Endodermal cell (in vitro differentiated cells): ENCODE measurements around the gene PHIP. TPM values are rescaled to one million over a fixed set of nuclear protein-coding genes. Genes with fewer than 3 reads are reported as not detected.

ENCODE experiments used
- DNase-seq: peaks from one replicate; pipeline ENCODE4 v3.0.0-alpha.2; 2017
- H3K27ac ChIP-seq: 2 replicates; pipeline ENCODE4 v1.5.1; 2013; ENCODE audit warnings: mild to moderate bottlenecking, low read depth, low read length, moderate library complexity
- H3K27me3 ChIP-seq: 2 replicates; pipeline ENCODE4 v1.6.1; 2013; ENCODE audit warnings: mild to moderate bottlenecking, low read length, moderate library complexity; ENCODE audit not compliant: insufficient read depth, control insufficient read depth, poor library complexity, severe bottlenecking
- H3K36me3 ChIP-seq: 2 replicates; pipeline ENCODE4 v1.7.0; 2013; ENCODE audit warnings: mild to moderate bottlenecking, low read length, moderate library complexity; ENCODE audit not compliant: control insufficient read depth, insufficient read depth
- H3K4me1 ChIP-seq: one replicate; pipeline ENCODE4 v1.7.0; 2013; ENCODE audit warnings: low read length; ENCODE audit not compliant: control insufficient read depth, insufficient read depth
- H3K4me3 ChIP-seq: 2 replicates; pipeline ENCODE4 v1.5.1; 2013; ENCODE audit warnings: mild to moderate bottlenecking, low read length, moderate library complexity
- H3K9ac ChIP-seq: 2 replicates; pipeline ENCODE4 v1.6.1; 2013; ENCODE audit warnings: mild to moderate bottlenecking, low read length, moderate library complexity; ENCODE audit not compliant: poor library complexity, severe bottlenecking; ENCODE audit errors: extremely low read depth
- H3K9me3 ChIP-seq: 2 replicates; pipeline ENCODE4 v1.6.1; 2013; ENCODE audit warnings: mild to moderate bottlenecking, low read length, moderate library complexity; ENCODE audit not compliant: control insufficient read depth
- H3K27ac Mint-ChIP-seq: 2 replicates; pipeline ENCODE4 v1.8.0; 2020; ENCODE audit warnings: mixed read lengths
- H3K27me3 Mint-ChIP-seq: 2 replicates; pipeline ENCODE4 v1.8.0; 2021; ENCODE audit warnings: mild to moderate bottlenecking, mixed read lengths; ENCODE audit not compliant: insufficient read depth
- H3K36me3 Mint-ChIP-seq: 2 replicates; pipeline ENCODE4 v1.8.0; 2020; ENCODE audit warnings: low read depth, mixed read lengths
- H3K4me1 Mint-ChIP-seq: 2 replicates; pipeline ENCODE4 v1.8.0; 2020; ENCODE audit warnings: mixed read lengths
- H3K4me3 Mint-ChIP-seq: 2 replicates; pipeline ENCODE4 v1.8.0; 2020; ENCODE audit warnings: mild to moderate bottlenecking, moderate library complexity, mixed read lengths
- H3K9me3 Mint-ChIP-seq: 2 replicates; pipeline ENCODE4 v1.8.0; 2020; ENCODE audit warnings: mild to moderate bottlenecking, mixed read lengths
- CTCF ChIP-seq: fragments of 200-600 bp; sonication (generic); conservative IDR thresholded peaks from 2 replicates; pipeline ENCODE4 v1.5.0; 2021; ENCODE audit warnings: antibody characterized with exemption, mild to moderate bottlenecking
- WGBS, 2 experiments: methylation state at CpG; one replicate each; pipeline versions ENCODE4 v1.1.5 to v1.1.7; 2013; ENCODE audit warnings: missing lambda C conversion rate in 2 of 2, mixed read lengths in 1 of 2; ENCODE audit not compliant: insufficient coverage in 1 of 2, insufficient read length in 1 of 2; 5-methylcytosine and 5-hydroxymethylcytosine counted together
- total RNA-seq, 2 donors: library from RNA; stranded (reverse); fragmentation: NEBNext Ultra II Directional in 1 of 2; extraction: Animal tissue kit (Norgen Biotek cat#: 25700) in 1 of 2; gene quantifications; 2 replicates in 1 of 2; 3 replicates in 1 of 2; pipeline ENCODE4 v1.2.1, GENCODE V29; 2021

PHIP gene
- total RNA-seq, 2 donors from 2014 or later: 49.8 to 59.7 TPM

- H3K4me3 Mint-ChIP-seq: no peak overlapping the region
- no peaks in the 10 kb centered on the region for H3K4me1 Mint-ChIP-seq
- Histone ChIP-seq H3K4me3 (no peak overlapping the region), H3K27ac (no peak overlapping the region), H3K36me3 (peaks cover 87% of the 10 kb centered on the region), H3K4me1 (no peaks in the 10 kb centered on the region), H3K9ac (no peak overlapping the region), H3K9me3 (peaks cover 32% of the 10 kb centered on the region), H3K27me3 (no peaks in the 10 kb centered on the region)
- WGBS, 2 experiments: 93 to 96% methylated on average over 5 to 8 of the region's 8 CpGs
- no peak for TF ChIP-seq CTCF
- DNase-seq: no peak
- H3K9me3 Mint-ChIP-seq: peaks cover 15% of the 10 kb centered on the region
- no peak overlapping the region for H3K27ac Mint-ChIP-seq
- peaks cover 71% of the 10 kb centered on the region for H3K36me3 Mint-ChIP-seq
- no peaks in the 10 kb centered on the region for H3K27me3 Mint-ChIP-seq
These were observed 124.3 kb downstream of the PHIP start for GRCh38 chr6:78953798-78954197.

GRCh38 chr6:78952362-78952761 lies 125.7 kb downstream of the PHIP start:
- Mint-ChIP-seq H3K4me1 (no peaks in the 10 kb centered on the region), H3K9me3 (peaks cover 20% of the 10 kb centered on the region), H3K36me3 (peaks cover 83% of the 10 kb centered on the region), H3K27ac (no peak overlapping the region), H3K27me3 (no peaks in the 10 kb centered on the region), H3K4me3 (no peak overlapping the region)
- Histone ChIP-seq H3K9me3 (peaks cover 36% of the 10 kb centered on the region), H3K9ac (no peak overlapping the region), H3K4me1 (no peaks in the 10 kb centered on the region), H3K27me3 (no peaks in the 10 kb centered on the region), H3K27ac (no peak overlapping the region), H3K4me3 (no peak overlapping the region), H3K36me3 (peaks cover 88% of the 10 kb centered on the region)
- DNase-seq: no peak
- 83 to 100% methylated on average over 1 of the region's 1 CpG for WGBS, 2 experiments
- TF ChIP-seq CTCF: no peak

- Histone ChIP-seq H3K36me3 (peaks cover 98% of the 10 kb centered on the region), H3K9me3 (peaks cover 36% of the 10 kb centered on the region), H3K27ac (no peak overlapping the region), H3K4me3 (no peak overlapping the region), H3K4me1 (no peaks in the 10 kb centered on the region), H3K9ac (no peak overlapping the region), H3K27me3 (no peaks in the 10 kb centered on the region)
- no peak overlapping the region for H3K4me3 Mint-ChIP-seq
- no peaks in the 10 kb centered on the region for H3K4me1 Mint-ChIP-seq
- no peak for DNase-seq
- 98 to 100% methylated on average over 1 to 3 of the region's 3 CpGs for WGBS, 2 experiments
- no peak overlapping the region for H3K27ac Mint-ChIP-seq
- TF ChIP-seq CTCF: no peak
- peaks cover 20% of the 10 kb centered on the region for H3K9me3 Mint-ChIP-seq
- no peaks in the 10 kb centered on the region for H3K27me3 Mint-ChIP-seq
- peaks cover 89% of the 10 kb centered on the region for H3K36me3 Mint-ChIP-seq
These were observed 129.3 kb downstream of the PHIP start for GRCh38 chr6:78948785-78949184.
